GM12878 (cell line): ENCODE results near the gene MED6.

Experiments
- CTCF ChIP-seq, 3 experiments: IDR thresholded peaks in 2 of 3; conservative IDR thresholded peaks in 1 of 3; 2 replicates each; pipeline ENCODE4 v1.5.1; 2011; ENCODE audit warnings: low read depth in 3 of 3, low read length in 3 of 3, mild to moderate bottlenecking in 3 of 3, control low read depth in 2 of 3, moderate library complexity in 2 of 3, inconsistent platforms in 1 of 3, mixed read lengths in 1 of 3; ENCODE audit not compliant: control insufficient read depth in 2 of 3, insufficient read depth in 1 of 3; ENCODE audit errors: extremely low read depth in 1 of 3
- JUND ChIP-seq: IDR thresholded peaks from 2 replicates; pipeline ENCODE4 v1.6.1; 2012; ENCODE audit warnings: low read depth, mild to moderate bottlenecking, low read length, improper control_type of control experiment, moderate library complexity
- MAX ChIP-seq: IDR thresholded peaks from 2 replicates; pipeline ENCODE4 v1.6.1; 2012; ENCODE audit warnings: low read depth, low read length, improper control_type of control experiment
- POLR2A ChIP-seq: IDR thresholded peaks from 2 replicates; pipeline ENCODE4 v1.6.1; 2011; ENCODE audit warnings: low read depth, mild to moderate bottlenecking, low read length
- POLR2AphosphoS5 ChIP-seq: IDR thresholded peaks from 2 replicates; pipeline ENCODE4 v1.6.1; 2011; ENCODE audit warnings: mild to moderate bottlenecking, low read length, inconsistent platforms
- YY1 ChIP-seq: IDR thresholded peaks from 2 replicates; pipeline ENCODE4 v1.6.1; 2011; ENCODE audit warnings: low read depth, mild to moderate bottlenecking, low read length
- ZNF384 ChIP-seq: IDR thresholded peaks from 2 replicates; pipeline ENCODE4 v1.6.1; 2012; ENCODE audit warnings: low read depth, mild to moderate bottlenecking, low read length, improper control_type of control experiment, borderline replicate concordance
- TF ChIP-seq, protein P1 (sequence below): IDR thresholded peaks from 2 replicates; pipeline ENCODE4 v1.6.1; 2012; ENCODE audit warnings: mild to moderate bottlenecking, low read depth, low read length
- TF ChIP-seq, protein P2 (sequence below): IDR thresholded peaks from 2 replicates; pipeline ENCODE4 v1.6.1; 2012; ENCODE audit warnings: improper control_type of control experiment, low read depth, low read length; ENCODE audit not compliant: insufficient replicate concordance
- TF ChIP-seq, protein P3 (sequence below): IDR thresholded peaks from 2 replicates; pipeline ENCODE4 v1.6.1; 2012; ENCODE audit warnings: low read depth, low read length, improper control_type of control experiment

- TF ChIP-seq CTCF (IDR thresholded peaks at IDR 0.05 in 2 of 3, conservative IDR thresholded peaks at IDR 0.05 in 1 of 3; ENCODE audit: control insufficient read depth in 2 of 3, extremely low read depth in 1 of 3, insufficient read depth in 1 of 3, low read depth in 3 of 3, low read length in 3 of 3): no peak
- TF ChIP-seq, protein P1, sequence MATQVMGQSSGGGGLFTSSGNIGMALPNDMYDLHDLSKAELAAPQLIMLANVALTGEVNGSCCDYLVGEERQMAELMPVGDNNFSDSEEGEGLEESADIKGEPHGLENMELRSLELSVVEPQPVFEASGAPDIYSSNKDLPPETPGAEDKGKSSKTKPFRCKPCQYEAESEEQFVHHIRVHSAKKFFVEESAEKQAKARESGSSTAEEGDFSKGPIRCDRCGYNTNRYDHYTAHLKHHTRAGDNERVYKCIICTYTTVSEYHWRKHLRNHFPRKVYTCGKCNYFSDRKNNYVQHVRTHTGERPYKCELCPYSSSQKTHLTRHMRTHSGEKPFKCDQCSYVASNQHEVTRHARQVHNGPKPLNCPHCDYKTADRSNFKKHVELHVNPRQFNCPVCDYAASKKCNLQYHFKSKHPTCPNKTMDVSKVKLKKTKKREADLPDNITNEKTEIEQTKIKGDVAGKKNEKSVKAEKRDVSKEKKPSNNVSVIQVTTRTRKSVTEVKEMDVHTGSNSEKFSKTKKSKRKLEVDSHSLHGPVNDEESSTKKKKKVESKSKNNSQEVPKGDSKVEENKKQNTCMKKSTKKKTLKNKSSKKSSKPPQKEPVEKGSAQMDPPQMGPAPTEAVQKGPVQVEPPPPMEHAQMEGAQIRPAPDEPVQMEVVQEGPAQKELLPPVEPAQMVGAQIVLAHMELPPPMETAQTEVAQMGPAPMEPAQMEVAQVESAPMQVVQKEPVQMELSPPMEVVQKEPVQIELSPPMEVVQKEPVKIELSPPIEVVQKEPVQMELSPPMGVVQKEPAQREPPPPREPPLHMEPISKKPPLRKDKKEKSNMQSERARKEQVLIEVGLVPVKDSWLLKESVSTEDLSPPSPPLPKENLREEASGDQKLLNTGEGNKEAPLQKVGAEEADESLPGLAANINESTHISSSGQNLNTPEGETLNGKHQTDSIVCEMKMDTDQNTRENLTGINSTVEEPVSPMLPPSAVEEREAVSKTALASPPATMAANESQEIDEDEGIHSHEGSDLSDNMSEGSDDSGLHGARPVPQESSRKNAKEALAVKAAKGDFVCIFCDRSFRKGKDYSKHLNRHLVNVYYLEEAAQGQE: no peak
- TF ChIP-seq, protein P2, sequence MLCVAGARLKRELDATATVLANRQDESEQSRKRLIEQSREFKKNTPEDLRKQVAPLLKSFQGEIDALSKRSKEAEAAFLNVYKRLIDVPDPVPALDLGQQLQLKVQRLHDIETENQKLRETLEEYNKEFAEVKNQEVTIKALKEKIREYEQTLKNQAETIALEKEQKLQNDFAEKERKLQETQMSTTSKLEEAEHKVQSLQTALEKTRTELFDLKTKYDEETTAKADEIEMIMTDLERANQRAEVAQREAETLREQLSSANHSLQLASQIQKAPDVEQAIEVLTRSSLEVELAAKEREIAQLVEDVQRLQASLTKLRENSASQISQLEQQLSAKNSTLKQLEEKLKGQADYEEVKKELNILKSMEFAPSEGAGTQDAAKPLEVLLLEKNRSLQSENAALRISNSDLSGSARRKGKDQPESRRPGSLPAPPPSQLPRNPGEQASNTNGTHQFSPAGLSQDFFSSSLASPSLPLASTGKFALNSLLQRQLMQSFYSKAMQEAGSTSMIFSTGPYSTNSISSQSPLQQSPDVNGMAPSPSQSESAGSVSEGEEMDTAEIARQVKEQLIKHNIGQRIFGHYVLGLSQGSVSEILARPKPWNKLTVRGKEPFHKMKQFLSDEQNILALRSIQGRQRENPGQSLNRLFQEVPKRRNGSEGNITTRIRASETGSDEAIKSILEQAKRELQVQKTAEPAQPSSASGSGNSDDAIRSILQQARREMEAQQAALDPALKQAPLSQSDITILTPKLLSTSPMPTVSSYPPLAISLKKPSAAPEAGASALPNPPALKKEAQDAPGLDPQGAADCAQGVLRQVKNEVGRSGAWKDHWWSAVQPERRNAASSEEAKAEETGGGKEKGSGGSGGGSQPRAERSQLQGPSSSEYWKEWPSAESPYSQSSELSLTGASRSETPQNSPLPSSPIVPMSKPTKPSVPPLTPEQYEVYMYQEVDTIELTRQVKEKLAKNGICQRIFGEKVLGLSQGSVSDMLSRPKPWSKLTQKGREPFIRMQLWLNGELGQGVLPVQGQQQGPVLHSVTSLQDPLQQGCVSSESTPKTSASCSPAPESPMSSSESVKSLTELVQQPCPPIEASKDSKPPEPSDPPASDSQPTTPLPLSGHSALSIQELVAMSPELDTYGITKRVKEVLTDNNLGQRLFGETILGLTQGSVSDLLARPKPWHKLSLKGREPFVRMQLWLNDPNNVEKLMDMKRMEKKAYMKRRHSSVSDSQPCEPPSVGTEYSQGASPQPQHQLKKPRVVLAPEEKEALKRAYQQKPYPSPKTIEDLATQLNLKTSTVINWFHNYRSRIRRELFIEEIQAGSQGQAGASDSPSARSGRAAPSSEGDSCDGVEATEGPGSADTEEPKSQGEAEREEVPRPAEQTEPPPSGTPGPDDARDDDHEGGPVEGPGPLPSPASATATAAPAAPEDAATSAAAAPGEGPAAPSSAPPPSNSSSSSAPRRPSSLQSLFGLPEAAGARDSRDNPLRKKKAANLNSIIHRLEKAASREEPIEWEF: no peak
- no peak for TF ChIP-seq ZNF384
- no peak for TF ChIP-seq POLR2A
- TF ChIP-seq, protein P3, sequence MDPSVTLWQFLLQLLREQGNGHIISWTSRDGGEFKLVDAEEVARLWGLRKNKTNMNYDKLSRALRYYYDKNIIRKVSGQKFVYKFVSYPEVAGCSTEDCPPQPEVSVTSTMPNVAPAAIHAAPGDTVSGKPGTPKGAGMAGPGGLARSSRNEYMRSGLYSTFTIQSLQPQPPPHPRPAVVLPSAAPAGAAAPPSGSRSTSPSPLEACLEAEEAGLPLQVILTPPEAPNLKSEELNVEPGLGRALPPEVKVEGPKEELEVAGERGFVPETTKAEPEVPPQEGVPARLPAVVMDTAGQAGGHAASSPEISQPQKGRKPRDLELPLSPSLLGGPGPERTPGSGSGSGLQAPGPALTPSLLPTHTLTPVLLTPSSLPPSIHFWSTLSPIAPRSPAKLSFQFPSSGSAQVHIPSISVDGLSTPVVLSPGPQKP: no peak
- no peak for TF ChIP-seq JUND
- TF ChIP-seq MAX: no peak
- TF ChIP-seq YY1: no peak
- TF ChIP-seq POLR2AphosphoS5: no peak
These were observed 35.6 kb upstream of the MED6 start for GRCh38 chr14:70635971-70636595.
